ENCODE measurements around the gene SLC12A7.

GRCh38 chr5:1012900-1013237, 99.0 kb downstream of the SLC12A7 start:
- TF ChIP-seq POLR2A (IDR thresholded peaks at IDR 0.05; ENCODE audit: low read length) (no peak), GATA1 (IDR thresholded peaks at IDR 0.05; ENCODE audit: low read depth, low read length) (no peak)
